Stimulated activated naive CD8-positive, alpha-beta T cell treated with anti-CD3 and anti-CD28 coated beads, Interleukin-15, amount 100 ng/mL, for 72 hours (primary cell): Measurements from ENCODE around the gene CALB2.
"Not testable (repeated sequence)": the region's sequence is repeated elsewhere in the genome, so short reads cannot be mapped to it uniquely, and the experiment has no call there.

ENCODE experiments used
- ATAC-seq: fragments of 150-1000 bp; cut with Tn5 transposase; 2 replicates; pipeline ENCODE4 v1.10.0; 2021; ENCODE audit warnings: mild to moderate bottlenecking, moderate library complexity
- DNase-seq, 2 donors: peaks; one replicate each; pipeline ENCODE4 v3.0.0; 2021 to 2022
- H3K27ac Mint-ChIP-seq, 2 donors: one replicate each; pipeline ENCODE4 v1.8.0; 2022; ENCODE audit warnings: mild to moderate bottlenecking in 2 of 2, mixed read lengths in 2 of 2, moderate library complexity in 2 of 2
- H3K27me3 Mint-ChIP-seq: one replicate; pipeline ENCODE4 v1.8.0; 2022; ENCODE audit warnings: mixed read lengths
- H3K4me1 Mint-ChIP-seq: one replicate; pipeline ENCODE4 v1.8.0; 2022; ENCODE audit warnings: mild to moderate bottlenecking, mixed read lengths
- H3K4me3 Mint-ChIP-seq, 2 donors: one replicate each; pipeline ENCODE4 v1.8.0; 2022; ENCODE audit warnings: mild to moderate bottlenecking in 2 of 2, mixed read lengths in 2 of 2, moderate library complexity in 1 of 2
- H3K9me3 Mint-ChIP-seq, 2 donors: one replicate each; pipeline ENCODE4 v1.8.0; 2022; ENCODE audit warnings: mixed read lengths in 2 of 2

The CALB2 gene, protein sequence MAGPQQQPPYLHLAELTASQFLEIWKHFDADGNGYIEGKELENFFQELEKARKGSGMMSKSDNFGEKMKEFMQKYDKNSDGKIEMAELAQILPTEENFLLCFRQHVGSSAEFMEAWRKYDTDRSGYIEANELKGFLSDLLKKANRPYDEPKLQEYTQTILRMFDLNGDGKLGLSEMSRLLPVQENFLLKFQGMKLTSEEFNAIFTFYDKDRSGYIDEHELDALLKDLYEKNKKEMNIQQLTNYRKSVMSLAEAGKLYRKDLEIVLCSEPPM

DNA sequence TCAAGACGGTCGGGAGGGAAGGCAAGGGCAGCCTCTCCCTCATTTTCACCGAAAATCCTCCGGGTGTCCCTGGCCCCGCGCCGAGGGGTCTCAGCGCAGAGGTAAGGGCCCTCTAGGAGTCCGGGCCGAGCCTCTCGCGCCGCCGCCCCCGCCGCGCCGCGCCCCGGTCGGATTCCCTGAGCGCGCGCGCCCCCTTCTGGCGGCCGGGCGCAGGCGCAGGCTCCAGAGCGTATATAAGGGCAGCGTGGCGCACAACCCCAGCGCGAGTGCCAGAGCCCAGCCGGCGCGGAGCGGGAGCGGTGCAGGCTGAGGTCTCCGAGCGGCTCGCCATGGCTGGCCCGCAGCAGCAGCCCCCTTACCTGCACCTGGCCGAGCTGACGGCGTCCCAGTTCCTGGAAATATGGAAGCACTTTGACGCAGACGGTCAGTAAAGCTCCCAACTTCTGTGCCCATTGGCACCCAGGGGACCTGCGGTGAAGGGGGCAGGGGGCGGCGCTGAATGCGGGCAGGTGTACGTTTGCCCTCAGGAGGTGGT lies at the start of gene CALB2:
CALB2 (plus strand) TSS at position 260 of the 535 bp plus-strand sequence; CDS start at position 330, 70 bp downstream.
- Mint-ChIP-seq H3K4me3 (peak within 1 kb of the TSS in 1 of 2 donors; percentile 43), H3K27ac (no peak within 1 kb of the TSS), H3K9me3 (no peaks in the 10 kb centered on the region), H3K27me3 (peaks cover 43% of the 10 kb centered on the region), H3K4me1 (peaks cover 9% of the 10 kb centered on the region)
- DNase-seq (peak; percentile 61 to 74), ATAC-seq (peak; percentile 88)

DNA sequence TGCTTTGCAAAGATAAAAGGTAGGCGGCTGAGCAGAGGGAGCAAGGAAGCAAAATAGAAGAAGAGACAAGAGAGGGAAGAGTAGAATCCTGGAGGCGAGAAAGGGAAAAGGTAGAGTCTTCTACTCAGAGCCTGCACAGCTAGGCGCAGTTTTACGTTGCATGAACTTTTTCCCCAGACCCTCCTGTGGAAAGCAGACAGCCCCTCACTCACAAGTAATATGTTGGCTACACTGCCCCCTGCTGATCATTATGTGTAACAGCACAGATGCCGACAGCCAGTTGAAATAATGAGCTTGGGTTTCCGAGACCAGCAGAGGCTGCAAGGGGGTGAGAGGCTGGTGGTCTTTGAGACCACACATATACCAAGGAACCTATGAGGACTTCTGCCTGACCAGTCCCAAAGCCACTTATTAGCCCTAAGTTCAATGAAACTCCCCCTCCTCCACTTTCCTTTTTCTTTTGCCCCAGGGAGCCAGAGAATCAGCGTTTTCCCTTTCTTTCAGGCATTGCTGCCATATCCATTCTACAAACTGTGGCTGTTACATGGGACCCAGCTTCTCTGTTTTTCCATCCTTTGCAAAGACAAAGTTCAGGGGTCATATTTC lies 46.9 kb upstream of the CALB2 start:
- peaks cover 67% of the 10 kb centered on the region for H3K27me3 Mint-ChIP-seq
- H3K27ac Mint-ChIP-seq = no peak overlapping the region
- peak; percentile 23 to 26 for DNase-seq
- no peak overlapping the region for H3K4me3 Mint-ChIP-seq
- H3K9me3 Mint-ChIP-seq = no peaks in the 10 kb centered on the region
- no peaks in the 10 kb centered on the region for H3K4me1 Mint-ChIP-seq
- no peak for ATAC-seq

DNA sequence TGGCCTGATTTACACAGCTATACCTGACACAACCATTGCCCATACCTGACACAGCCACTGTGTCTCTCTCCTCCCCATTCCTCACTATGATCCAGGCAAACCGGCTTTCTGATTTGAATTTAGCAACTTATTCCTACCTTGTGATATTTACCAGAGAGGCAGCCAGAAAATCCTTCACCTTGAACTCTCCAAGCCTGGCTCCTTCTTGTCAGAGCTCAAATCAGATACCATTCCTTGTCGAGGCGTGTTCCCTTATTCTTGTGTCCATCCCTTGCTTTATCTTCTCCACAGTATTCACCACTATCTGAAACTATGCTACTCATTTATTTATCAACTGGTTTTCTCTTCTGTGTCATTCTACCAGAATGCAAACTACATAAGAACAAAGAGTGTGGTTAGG lies 44.9 kb upstream of the CALB2 start:
- H3K9me3 Mint-ChIP-seq, ATAC-seq, H3K4me3 Mint-ChIP-seq, H3K27ac Mint-ChIP-seq, DNase-seq, H3K4me1 Mint-ChIP-seq: not testable (repeated sequence)
- H3K27me3 Mint-ChIP-seq = peaks cover 50% of the 10 kb centered on the region

DNA sequence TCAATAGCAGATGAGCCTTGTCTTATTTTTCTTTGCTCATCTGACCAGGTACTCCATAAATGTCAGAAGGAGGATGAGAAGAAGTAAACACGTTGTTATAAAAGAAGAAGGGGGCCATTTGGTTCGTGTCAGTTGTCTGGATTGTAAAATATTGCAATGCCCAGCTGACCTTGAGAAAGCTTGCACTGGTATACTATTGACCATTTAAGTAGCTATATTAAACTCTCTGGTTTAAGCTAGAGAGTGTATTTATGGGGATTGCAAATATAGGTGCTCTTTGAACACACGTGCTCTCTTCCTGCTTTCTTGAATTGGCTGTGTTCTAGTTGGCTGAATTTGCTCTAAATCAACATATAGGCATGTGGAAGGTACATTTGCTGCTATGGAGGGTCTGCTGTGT lies 43.3 kb upstream of the CALB2 start:
- DNase-seq = no peak
- H3K27me3 Mint-ChIP-seq = peaks cover 37% of the 10 kb centered on the region
- H3K4me3 Mint-ChIP-seq = no peak overlapping the region
- no peak for ATAC-seq
- no peaks in the 10 kb centered on the region for H3K4me1 Mint-ChIP-seq
- H3K27ac Mint-ChIP-seq = no peak overlapping the region
- no peaks in the 10 kb centered on the region for H3K9me3 Mint-ChIP-seq

DNA sequence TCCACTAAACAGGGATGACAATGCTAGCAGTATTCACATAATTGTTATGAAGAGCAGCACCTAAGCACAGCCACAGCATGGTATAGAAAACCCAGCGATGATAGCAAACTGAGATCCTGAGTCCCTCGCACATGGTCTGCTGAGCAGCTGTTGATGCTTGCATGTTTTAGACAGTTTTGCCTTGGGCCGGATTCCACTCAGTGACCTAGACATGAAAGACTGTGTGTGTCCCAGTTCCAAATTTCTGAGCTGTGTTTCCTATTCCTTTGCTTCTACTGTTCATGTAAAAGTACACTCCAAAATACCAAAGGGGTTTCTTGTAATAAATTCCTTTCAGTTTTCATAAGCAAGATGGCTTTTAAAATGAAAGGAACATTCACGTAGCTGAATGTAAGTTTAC lies 38.5 kb upstream of the CALB2 start:
- Mint-ChIP-seq H3K4me1 (no peaks in the 10 kb centered on the region), H3K9me3 (no peaks in the 10 kb centered on the region), H3K4me3 (no peak overlapping the region), H3K27me3 (no peaks in the 10 kb centered on the region), H3K27ac (no peak overlapping the region)
- no peak for ATAC-seq
- DNase-seq = no peak

DNA sequence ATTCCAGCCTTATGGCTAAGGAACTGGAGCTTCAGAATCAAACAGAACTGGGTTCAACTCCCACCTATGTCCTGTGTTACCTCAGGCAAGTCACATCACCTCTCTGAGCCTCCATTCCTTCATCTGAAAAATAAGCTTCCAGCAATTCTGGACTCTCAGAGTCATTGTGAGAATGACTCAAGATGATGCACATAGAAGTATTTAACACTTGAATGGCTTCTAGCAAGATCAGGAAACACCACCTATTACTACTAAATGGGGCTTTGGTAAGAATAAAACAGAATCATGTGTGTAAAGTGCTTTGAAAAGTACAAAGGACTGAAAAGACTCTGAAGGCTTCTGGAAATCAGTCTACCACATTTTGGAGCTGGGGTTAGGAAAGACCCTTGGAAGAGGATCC lies 30.8 kb upstream of the CALB2 start:
- Mint-ChIP-seq H3K9me3 (no peaks in the 10 kb centered on the region), H3K4me1 (no peaks in the 10 kb centered on the region), H3K27me3 (no peaks in the 10 kb centered on the region), H3K4me3 (no peak overlapping the region), H3K27ac (no peak overlapping the region)
- ATAC-seq (no peak), DNase-seq (no peak)

DNA sequence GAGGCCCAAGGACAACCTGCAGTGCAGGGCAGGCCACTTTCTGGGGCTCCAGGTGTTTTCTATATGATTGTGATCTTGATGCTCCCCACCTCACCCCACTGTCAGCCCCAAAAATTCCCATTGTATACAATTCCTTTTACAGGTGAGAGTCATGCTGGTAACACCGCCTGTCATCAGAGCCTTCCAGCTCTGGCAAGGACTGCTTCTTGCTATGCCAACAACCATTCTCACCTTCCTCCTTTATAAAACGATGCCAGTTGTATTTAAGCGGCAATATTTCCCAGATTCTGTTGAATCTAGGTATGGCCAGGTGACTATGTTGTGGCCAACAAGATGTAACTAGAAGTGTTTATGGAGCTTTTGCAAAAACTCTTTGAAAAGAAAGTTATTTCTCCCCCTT lies 30.4 kb upstream of the CALB2 start:
- no peaks in the 10 kb centered on the region for H3K27me3 Mint-ChIP-seq

DNA sequence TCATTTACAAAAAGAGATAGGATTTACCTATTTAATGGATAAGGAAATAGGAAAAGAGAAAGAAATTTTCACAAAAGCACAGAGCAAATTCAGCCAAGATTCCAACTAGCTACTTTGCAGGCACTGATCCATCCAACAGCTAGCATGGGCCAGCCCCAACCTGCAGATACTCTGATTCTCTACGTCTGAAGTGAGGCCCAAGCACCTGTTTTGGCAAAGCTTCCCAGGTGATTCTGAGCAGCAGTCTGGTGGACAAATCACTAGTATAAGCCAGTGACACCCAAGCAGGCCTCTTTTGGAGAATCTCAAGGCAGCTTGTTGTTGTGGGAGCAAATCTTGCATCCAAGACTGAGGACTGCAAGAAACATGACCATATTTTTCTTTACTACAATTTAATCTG lies 20.9 kb upstream of the CALB2 start:
- no peak for DNase-seq
- H3K4me3 Mint-ChIP-seq = no peak overlapping the region
- H3K4me1 Mint-ChIP-seq = no peaks in the 10 kb centered on the region
- H3K9me3 Mint-ChIP-seq = peaks cover 0 to 7% of the 10 kb centered on the region in 2 donors
- no peak for ATAC-seq
- H3K27ac Mint-ChIP-seq = no peak overlapping the region
- peaks cover 47% of the 10 kb centered on the region for H3K27me3 Mint-ChIP-seq

More for the DNA sequence above, 30.4 kb upstream of the CALB2 start:
- H3K4me1 Mint-ChIP-seq = no peaks in the 10 kb centered on the region
- no peaks in the 10 kb centered on the region for H3K9me3 Mint-ChIP-seq
- ATAC-seq = no peak
- H3K27ac Mint-ChIP-seq = no peak overlapping the region
- no peak for DNase-seq
- H3K4me3 Mint-ChIP-seq = no peak overlapping the region

DNA sequence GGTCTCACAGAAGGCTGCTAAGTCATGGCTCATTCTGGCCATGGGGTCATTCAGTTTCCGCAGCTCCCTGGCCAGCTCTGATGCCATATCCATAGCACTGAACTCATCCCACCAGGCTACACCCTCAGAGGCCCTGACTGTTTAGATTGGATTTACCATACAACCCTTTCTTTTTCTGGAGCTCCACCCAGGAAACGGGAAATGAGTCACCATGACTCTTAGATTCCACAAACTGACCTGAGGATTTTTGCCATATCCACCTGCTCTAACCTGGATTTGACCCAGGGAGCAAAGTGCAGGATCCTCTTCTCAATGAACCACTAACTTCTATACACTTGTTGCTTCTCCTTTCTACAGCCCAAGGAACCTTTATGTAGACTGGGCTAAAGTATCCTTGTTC lies 20.3 kb upstream of the CALB2 start:
- no peaks in the 10 kb centered on the region for H3K4me1 Mint-ChIP-seq
- H3K27ac Mint-ChIP-seq = no peak overlapping the region
- ATAC-seq (no peak), DNase-seq (no peak)
- H3K27me3 Mint-ChIP-seq = peaks cover 47% of the 10 kb centered on the region
- peaks cover 0 to 7% of the 10 kb centered on the region in 2 donors for H3K9me3 Mint-ChIP-seq
- no peak overlapping the region for H3K4me3 Mint-ChIP-seq

DNA sequence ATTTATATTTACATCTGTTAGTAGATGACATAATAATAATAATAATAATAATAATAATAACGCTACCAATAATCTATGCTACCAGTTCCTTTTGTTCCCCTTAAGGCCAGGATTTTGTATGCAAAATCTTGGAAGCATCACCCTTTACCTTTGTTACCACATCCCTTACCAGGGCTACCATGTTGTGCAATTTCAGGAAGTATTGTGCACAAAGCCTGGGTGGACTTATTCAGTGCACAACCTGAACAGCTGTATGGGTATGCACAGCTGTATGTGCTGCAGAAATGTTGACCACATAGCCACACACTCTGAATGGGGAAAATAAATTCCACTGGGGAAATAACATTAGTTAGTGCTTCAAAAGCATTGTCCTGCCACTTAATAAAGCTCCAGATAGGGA lies 19.9 kb upstream of the CALB2 start:
- ATAC-seq = no peak
- H3K4me1 Mint-ChIP-seq = no peaks in the 10 kb centered on the region
- peaks cover 47% of the 10 kb centered on the region for H3K27me3 Mint-ChIP-seq
- no peak overlapping the region for H3K27ac Mint-ChIP-seq
- H3K9me3 Mint-ChIP-seq = peaks cover 0 to 7% of the 10 kb centered on the region in 2 donors
- no peak overlapping the region for H3K4me3 Mint-ChIP-seq
- no peak for DNase-seq

DNA sequence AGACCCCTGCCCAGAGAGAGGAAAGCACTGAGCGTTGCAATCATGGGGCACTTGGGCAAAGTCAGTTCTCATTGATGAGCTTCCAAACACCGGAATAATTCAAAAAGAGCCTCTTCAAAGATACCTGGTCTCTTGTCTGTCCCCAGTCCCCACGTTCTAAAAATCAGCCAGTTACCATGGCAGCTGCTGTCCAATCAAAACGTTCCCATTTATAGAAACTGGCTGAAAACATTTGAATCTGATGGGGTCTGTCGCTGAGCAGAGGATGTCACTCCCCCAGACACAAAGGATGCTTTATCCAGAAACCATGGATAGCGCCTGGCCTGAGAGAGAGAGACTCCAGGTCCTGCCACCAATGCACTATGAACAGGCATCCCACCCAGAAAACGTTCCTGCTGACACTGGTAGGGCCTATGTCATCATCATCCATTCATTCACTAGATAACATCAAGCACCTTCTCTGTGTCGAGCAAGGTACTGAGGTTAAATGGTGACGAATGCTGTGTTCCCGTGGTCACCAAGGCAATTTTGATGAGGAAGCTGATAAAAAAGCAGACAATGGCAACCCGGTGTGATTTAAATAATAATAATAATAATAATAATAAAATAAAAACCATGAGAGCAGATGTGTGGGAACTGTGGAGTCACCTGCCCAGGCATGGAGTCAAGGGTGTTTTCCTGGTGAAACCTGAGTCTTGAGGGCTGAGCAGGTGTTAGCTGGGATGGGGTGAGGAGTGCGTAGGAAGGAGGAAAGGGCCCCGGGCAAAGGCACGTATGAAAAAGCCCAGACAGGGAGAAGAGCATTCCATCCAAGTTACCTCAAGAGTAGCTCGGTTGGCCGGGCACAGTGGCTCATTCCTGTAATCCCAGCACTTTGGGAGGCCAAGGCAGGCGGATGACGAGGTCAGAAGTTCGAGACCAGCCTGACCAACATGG lies 19.0 kb upstream of the CALB2 start:
- no peak for ATAC-seq
- Mint-ChIP-seq H3K27ac (peak overlapping the region in 1 of 2 donors; percentile 34), H3K4me1 (no peaks in the 10 kb centered on the region), H3K27me3 (peaks cover 47% of the 10 kb centered on the region), H3K9me3 (peaks cover 0 to 7% of the 10 kb centered on the region in 2 donors), H3K4me3 (no peak overlapping the region)
- DNase-seq = no peak

DNA sequence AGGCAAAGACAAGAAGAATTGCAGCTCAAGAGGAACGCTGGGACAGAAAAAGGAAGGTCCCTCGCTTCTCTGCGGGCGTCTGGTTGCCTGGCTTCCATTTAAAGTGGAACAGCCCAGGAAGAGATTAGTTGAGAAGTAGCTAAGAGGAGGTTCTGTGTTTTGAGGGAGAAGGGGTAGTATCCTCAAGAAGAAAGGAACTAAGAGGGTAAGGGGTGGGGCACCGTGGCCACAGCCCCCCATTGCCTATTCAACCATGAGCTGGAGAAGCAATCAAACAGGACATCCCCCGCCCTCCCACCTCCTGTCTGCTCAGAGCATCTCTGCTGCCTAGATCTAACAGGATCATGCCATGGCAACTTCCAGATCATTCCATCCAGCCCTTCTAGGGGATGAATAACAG lies 18.1 kb upstream of the CALB2 start:
- ATAC-seq = no peak
- no peak overlapping the region for H3K4me3 Mint-ChIP-seq
- DNase-seq = no peak
- peaks cover 0 to 7% of the 10 kb centered on the region in 2 donors for H3K9me3 Mint-ChIP-seq
- H3K27me3 Mint-ChIP-seq = peaks cover 38% of the 10 kb centered on the region
- H3K27ac Mint-ChIP-seq = no peak overlapping the region
- H3K4me1 Mint-ChIP-seq = no peaks in the 10 kb centered on the region

DNA sequence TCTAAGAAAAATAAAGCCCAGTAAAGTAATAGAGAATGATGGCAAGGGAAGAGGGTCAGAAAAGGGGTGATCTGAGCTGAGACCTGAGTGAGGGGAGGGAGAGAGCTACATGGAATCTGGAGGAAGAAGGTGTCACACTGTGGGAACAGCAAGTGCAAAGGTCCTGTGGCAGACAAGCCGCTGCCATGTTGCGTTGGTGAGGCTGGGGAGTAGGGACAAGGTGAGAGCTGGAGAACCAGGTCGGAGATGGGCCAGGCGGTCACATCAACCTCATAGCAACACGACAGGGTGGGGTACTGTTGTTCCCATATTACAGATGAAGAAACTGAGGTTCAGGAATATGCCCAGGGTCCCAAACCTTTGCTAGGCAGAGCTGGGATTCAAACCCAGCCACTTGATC lies 16.6 kb upstream of the CALB2 start:
- Mint-ChIP-seq H3K27ac (no peak overlapping the region), H3K4me1 (no peaks in the 10 kb centered on the region), H3K9me3 (no peaks in the 10 kb centered on the region), H3K27me3 (peaks cover 31% of the 10 kb centered on the region), H3K4me3 (no peak overlapping the region)
- ATAC-seq = no peak
- no peak for DNase-seq

DNA sequence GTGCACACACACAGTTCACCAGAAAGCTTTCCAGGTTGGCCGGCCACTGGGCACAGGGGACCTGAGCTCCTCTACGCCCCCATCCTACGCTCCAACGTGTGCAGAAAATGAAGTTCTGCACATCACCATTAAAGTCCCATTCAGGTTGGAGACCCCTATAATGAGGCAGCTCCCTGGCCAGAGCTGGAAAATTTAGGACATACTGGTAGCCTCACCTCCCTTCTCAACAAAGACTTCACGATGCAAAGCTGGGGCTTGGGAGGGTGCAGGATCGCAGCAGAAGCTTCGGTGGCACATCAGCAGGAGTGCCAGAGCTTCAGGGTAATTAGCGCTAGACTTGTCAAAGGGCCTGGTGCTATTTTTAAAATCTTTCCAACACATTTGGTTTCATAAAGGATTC lies 15.4 kb upstream of the CALB2 start:
- DNase-seq (no peak), ATAC-seq (no peak)
- Mint-ChIP-seq H3K27me3 (peaks cover 28% of the 10 kb centered on the region), H3K9me3 (no peaks in the 10 kb centered on the region), H3K27ac (no peak overlapping the region), H3K4me1 (no peaks in the 10 kb centered on the region), H3K4me3 (no peak overlapping the region)

DNA sequence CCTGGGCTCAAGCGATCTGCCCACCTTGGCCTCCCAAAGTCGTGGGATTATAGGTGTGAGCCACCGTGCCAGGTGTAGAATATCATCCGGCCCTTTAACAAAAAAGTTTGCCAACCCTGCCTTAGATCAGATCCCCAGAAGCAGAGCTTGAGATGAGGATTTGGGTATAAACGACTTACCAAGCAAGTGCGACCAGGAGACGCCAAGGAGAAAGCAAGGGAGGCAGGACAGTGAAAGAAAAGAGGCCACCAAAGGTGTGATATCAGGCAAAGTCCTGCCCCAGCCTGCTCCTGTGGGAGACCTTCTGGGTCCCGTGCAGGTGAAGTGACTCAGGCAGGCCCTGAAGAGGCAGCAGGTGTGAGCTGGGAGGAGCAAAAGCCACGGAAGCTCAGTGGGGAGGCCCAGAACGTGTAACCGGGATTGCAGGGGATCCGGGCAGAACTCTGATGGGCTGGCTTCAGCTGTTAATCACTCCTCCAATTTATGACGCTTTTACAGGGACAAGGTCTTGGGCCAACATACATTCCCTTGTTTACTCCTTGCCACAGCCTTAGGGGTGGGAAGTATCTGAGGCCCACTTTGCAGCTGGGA lies 14.1 kb upstream of the CALB2 start:
- ATAC-seq (no peak), DNase-seq (no peak)
- H3K4me1 Mint-ChIP-seq = no peaks in the 10 kb centered on the region
- no peak overlapping the region for H3K4me3 Mint-ChIP-seq
- H3K27ac Mint-ChIP-seq = no peak overlapping the region
- peaks cover 15% of the 10 kb centered on the region for H3K27me3 Mint-ChIP-seq
- H3K9me3 Mint-ChIP-seq = no peaks in the 10 kb centered on the region
